ENCODE data around the gene CLEC11A.

CLEC11A gene

GRCh38 chr19:50736338-50736737 lies 13.2 kb downstream of the CLEC11A start:
- no peaks in the 10 kb centered on the region for H3F3A ChIP-seq (ENCODE audit: low read depth)
- H3K9ac ChIP-seq (ENCODE audit: low read depth, low read length, poor library complexity, severe bottlenecking), result no peak overlapping the region
- H3K9me3 ChIP-seq (ENCODE audit: insufficient read depth, low read depth, low read length), result no peaks in the 10 kb centered on the region
- H4K20me1 ChIP-seq (ENCODE audit: insufficient read depth, low read length, poor library complexity, severe bottlenecking), result no peaks in the 10 kb centered on the region
- TF ChIP-seq EZH2phosphoT487 (IDR thresholded peaks at IDR 0.05; ENCODE audit: borderline replicate concordance) (no peak), CTCF (conservative IDR thresholded peaks at IDR 0.05; ENCODE audit: low read length) (no peak)
- H3K36me3 ChIP-seq (ENCODE audit: insufficient read depth, low read length), result no peaks in the 10 kb centered on the region
- no peaks in the 10 kb centered on the region for H3K27me3 ChIP-seq (ENCODE audit: insufficient read depth, low read length, poor library complexity, severe bottlenecking)
- H3K79me2 ChIP-seq (ENCODE audit: insufficient read depth, low read length), result no peaks in the 10 kb centered on the region
- H3K4me3 ChIP-seq (ENCODE audit: low read length, poor library complexity, severe bottlenecking), result no peak overlapping the region
- H3K4me2 ChIP-seq (ENCODE audit: low read depth, low read length, poor library complexity, severe bottlenecking), result no peak overlapping the region
- H2AFZ ChIP-seq (ENCODE audit: low read length), result no peak overlapping the region
- H3K4me1 ChIP-seq (ENCODE audit: insufficient read depth, low read length, poor library complexity, severe bottlenecking), result no peaks in the 10 kb centered on the region
- H3K9me2 ChIP-seq (replicated peaks; ENCODE audit: low read depth, low read length), result no peaks in the 10 kb centered on the region

GRCh38 chr19:50739132-50739913 lies 16.2 kb downstream of the CLEC11A start:
- no peak overlapping the region for H3K4me2 ChIP-seq (ENCODE audit: low read depth, low read length, poor library complexity, severe bottlenecking)

GRCh38 chr19:50739914-50740426 lies 16.8 kb downstream of the CLEC11A start:
- Histone ChIP-seq H2AFZ (ENCODE audit: low read length) (no peak overlapping the region), H3K9me2 (replicated peaks; ENCODE audit: low read depth, low read length) (no peaks in the 10 kb centered on the region), H3K9me3 (ENCODE audit: insufficient read depth, low read depth, low read length) (no peaks in the 10 kb centered on the region), H3K4me2 (ENCODE audit: low read depth, low read length, poor library complexity, severe bottlenecking) (no peak overlapping the region), H3K27me3 (ENCODE audit: insufficient read depth, low read length, poor library complexity, severe bottlenecking) (no peaks in the 10 kb centered on the region), H3K9ac (ENCODE audit: low read depth, low read length, poor library complexity, severe bottlenecking) (no peak overlapping the region), H3K4me3 (ENCODE audit: low read length, poor library complexity, severe bottlenecking) (no peak overlapping the region), H3K4me1 (ENCODE audit: insufficient read depth, low read length, poor library complexity, severe bottlenecking) (no peaks in the 10 kb centered on the region), H3F3A (ENCODE audit: low read depth) (no peaks in the 10 kb centered on the region), H3K36me3 (ENCODE audit: insufficient read depth, low read length) (no peaks in the 10 kb centered on the region), H3K79me2 (ENCODE audit: insufficient read depth, low read length) (no peaks in the 10 kb centered on the region), H4K20me1 (ENCODE audit: insufficient read depth, low read length, poor library complexity, severe bottlenecking) (no peaks in the 10 kb centered on the region)
- TF ChIP-seq CTCF (conservative IDR thresholded peaks at IDR 0.05; ENCODE audit: low read length) (no peak), EZH2phosphoT487 (IDR thresholded peaks at IDR 0.05; ENCODE audit: borderline replicate concordance) (no peak)

More at GRCh38 chr19:50739132-50739913, 16.2 kb downstream of the CLEC11A start:
- Histone ChIP-seq H3K36me3 (ENCODE audit: insufficient read depth, low read length) (no peaks in the 10 kb centered on the region), H3K9me3 (ENCODE audit: insufficient read depth, low read depth, low read length) (no peaks in the 10 kb centered on the region), H4K20me1 (ENCODE audit: insufficient read depth, low read length, poor library complexity, severe bottlenecking) (no peaks in the 10 kb centered on the region), H3K4me3 (ENCODE audit: low read length, poor library complexity, severe bottlenecking) (no peak overlapping the region), H3F3A (ENCODE audit: low read depth) (no peaks in the 10 kb centered on the region), H3K9me2 (replicated peaks; ENCODE audit: low read depth, low read length) (no peaks in the 10 kb centered on the region), H2AFZ (ENCODE audit: low read length) (no peak overlapping the region), H3K79me2 (ENCODE audit: insufficient read depth, low read length) (no peaks in the 10 kb centered on the region), H3K9ac (ENCODE audit: low read depth, low read length, poor library complexity, severe bottlenecking) (no peak overlapping the region), H3K4me1 (ENCODE audit: insufficient read depth, low read length, poor library complexity, severe bottlenecking) (no peaks in the 10 kb centered on the region), H3K27me3 (ENCODE audit: insufficient read depth, low read length, poor library complexity, severe bottlenecking) (no peaks in the 10 kb centered on the region)
- TF ChIP-seq CTCF (conservative IDR thresholded peaks at IDR 0.05; ENCODE audit: low read length) (no peak), EZH2phosphoT487 (IDR thresholded peaks at IDR 0.05; ENCODE audit: borderline replicate concordance) (no peak)
